Caco-2 (cell line): ENCODE data around the gene APBA3. TPM values are rescaled to one million over a fixed set of nuclear protein-coding genes. Genes with fewer than 3 reads are reported as not detected.

Source experiments
- BruUV-seq: library from RNA; stranded (reverse); fragments of 400-500 nt; replicated peaks from 2 replicates; lab custom pipeline; 2021; lab: Mats Ljungman, UMichigan
- CTCF ChIA-PET: fragments of 300-600 bp; sonication (Branson Sonifier 250); formaldehyde crosslinking; loops from one replicate; lab custom pipeline; 2022; ENCODE audit warnings: antibody characterized with exemption; lab: Charles Lee
- POLR2A ChIA-PET: fragments of 300-600 bp; sonication (Branson Sonifier 250); formaldehyde crosslinking; loops from one replicate; lab custom pipeline; 2022; ENCODE audit warnings: antibody characterized with exemption; lab: Charles Lee
- DNase-seq, 2 experiments: peaks; one replicate each; pipeline versions ENCODE4 v3.0.0 to v3.0.0-alpha.2; 2020 to 2022
- H3K27me3 ChIP-seq: replicated peaks from 2 replicates; pipeline ENCODE4 v1.6.0; 2011; ENCODE audit warnings: low read length; ENCODE audit not compliant: control insufficient read depth, insufficient read depth
- H3K36me3 ChIP-seq: 2 replicates; pipeline ENCODE4 v1.5.1; 2011; ENCODE audit warnings: low read length; ENCODE audit not compliant: control insufficient read depth, insufficient read depth
- H3K4me1 ChIP-seq: fragments of 250-450 bp; sonication (Bioruptor Pico); 2 replicates; pipeline ENCODE4 v1.5.1; 2020; ENCODE audit warnings: mild to moderate bottlenecking
- H3K4me3 ChIP-seq: 2 replicates; pipeline ENCODE4 v1.5.1; 2011; ENCODE audit warnings: low read depth, mild to moderate bottlenecking, control low read depth, low read length
- H3K9me3 ChIP-seq: fragments of 250-450 bp; sonication (Bioruptor Pico); 2 replicates; pipeline ENCODE4 v1.5.1; 2020; ENCODE audit warnings: mild to moderate bottlenecking, moderate library complexity
- H3K27ac Mint-ChIP-seq: one replicate; pipeline ENCODE4 v1.8.0; 2022; ENCODE audit warnings: mixed read lengths; ENCODE audit not compliant: unreplicated experiment
- H3K27me3 Mint-ChIP-seq: one replicate; pipeline ENCODE4 v1.8.0; 2022; ENCODE audit warnings: mixed read lengths; ENCODE audit not compliant: insufficient read depth, unreplicated experiment
- H3K36me3 Mint-ChIP-seq: one replicate; pipeline ENCODE4 v1.8.0; 2022; ENCODE audit warnings: mild to moderate bottlenecking, mixed read lengths; ENCODE audit not compliant: insufficient read depth, unreplicated experiment
- H3K4me1 Mint-ChIP-seq: one replicate; pipeline ENCODE4 v1.8.0; 2022; ENCODE audit warnings: low read depth, mixed read lengths; ENCODE audit not compliant: unreplicated experiment
- H3K4me3 Mint-ChIP-seq: one replicate; pipeline ENCODE4 v1.8.0; 2022; ENCODE audit warnings: mild to moderate bottlenecking, moderate library complexity, mixed read lengths; ENCODE audit not compliant: unreplicated experiment
- H3K9me3 Mint-ChIP-seq: one replicate; pipeline ENCODE4 v1.8.0; 2022; ENCODE audit warnings: mixed read lengths; ENCODE audit not compliant: unreplicated experiment
- intact Hi-C: fragments of 100-400 bp; cut with micrococcal nuclease; formaldehyde crosslinking; loops from one replicate; pipeline ENCODE4 v1.10.0; 2022; ENCODE audit not compliant: unreplicated experiment
- total RNA-seq: library from RNA; stranded (reverse); gene quantifications from 2 replicates; pipeline ENCODE4 v1.2.3, GENCODE V29; 2022
- TF ChIP-seq, protein P1 (sequence below), 2 experiments: fragments of 200-600 bp in 1 of 2; IDR thresholded peaks; 1 replicate in 1 of 2; 2 replicates in 1 of 2; pipeline versions ENCODE4 v1.5.1 to v1.8.0; 2011 to 2022; ENCODE audit warnings: antibody characterized with exemption in 1 of 2, control low read depth in 1 of 2, inconsistent platforms in 1 of 2, low read depth in 1 of 2, low read length in 1 of 2, mild to moderate bottlenecking in 1 of 2, moderate library complexity in 1 of 2; ENCODE audit not compliant: insufficient read depth in 1 of 2, severe bottlenecking in 1 of 2, unreplicated experiment in 1 of 2

The APBA3 gene
- total RNA-seq, 1 experiment from 2014 or later: 22.1 TPM

DNA sequence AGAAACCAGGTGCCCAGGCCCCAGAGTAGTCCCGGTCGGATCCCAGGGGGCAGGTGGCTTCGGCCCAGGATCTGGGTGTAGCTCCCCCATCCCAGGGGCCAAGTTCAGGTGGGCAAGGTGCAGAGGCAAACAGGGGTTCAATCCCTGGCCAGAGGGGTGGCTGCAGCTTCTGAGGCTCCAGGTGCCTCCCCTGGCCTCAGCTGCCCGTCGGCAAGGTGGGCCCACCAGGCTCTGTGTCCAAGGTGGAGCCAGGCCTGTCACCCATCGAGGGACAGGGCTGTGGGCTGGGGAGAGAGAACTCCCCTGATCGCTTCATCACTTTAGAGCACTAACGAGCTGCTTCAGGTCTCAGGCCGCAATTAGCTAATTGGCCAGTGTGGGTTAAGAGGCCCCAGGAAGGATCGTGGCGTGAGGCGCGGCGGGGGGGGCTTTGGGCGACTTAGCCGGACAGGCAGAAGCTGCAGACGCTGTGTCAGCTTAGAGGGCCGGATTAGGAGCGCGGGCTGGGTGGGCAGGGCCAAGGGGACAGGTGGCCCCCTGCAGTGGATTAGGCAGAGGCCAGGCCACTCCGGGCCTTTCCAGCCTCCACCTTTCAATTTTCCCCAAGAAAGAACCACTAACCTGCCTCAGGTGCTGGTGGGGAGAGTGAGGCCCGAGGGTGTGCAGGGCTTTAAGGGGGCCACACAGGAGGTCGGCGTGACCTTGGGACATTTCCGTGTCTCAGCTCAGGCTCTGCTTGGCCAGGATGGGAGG lies 13.3 kb upstream of the APBA3 start:
- BruUV-seq: no TSS peak
- TF ChIP-seq, protein P1, sequence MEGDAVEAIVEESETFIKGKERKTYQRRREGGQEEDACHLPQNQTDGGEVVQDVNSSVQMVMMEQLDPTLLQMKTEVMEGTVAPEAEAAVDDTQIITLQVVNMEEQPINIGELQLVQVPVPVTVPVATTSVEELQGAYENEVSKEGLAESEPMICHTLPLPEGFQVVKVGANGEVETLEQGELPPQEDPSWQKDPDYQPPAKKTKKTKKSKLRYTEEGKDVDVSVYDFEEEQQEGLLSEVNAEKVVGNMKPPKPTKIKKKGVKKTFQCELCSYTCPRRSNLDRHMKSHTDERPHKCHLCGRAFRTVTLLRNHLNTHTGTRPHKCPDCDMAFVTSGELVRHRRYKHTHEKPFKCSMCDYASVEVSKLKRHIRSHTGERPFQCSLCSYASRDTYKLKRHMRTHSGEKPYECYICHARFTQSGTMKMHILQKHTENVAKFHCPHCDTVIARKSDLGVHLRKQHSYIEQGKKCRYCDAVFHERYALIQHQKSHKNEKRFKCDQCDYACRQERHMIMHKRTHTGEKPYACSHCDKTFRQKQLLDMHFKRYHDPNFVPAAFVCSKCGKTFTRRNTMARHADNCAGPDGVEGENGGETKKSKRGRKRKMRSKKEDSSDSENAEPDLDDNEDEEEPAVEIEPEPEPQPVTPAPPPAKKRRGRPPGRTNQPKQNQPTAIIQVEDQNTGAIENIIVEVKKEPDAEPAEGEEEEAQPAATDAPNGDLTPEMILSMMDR (IDR thresholded peaks at IDR 0.05; ENCODE audit: insufficient read depth in 1 of 2, low read depth in 1 of 2, low read length in 1 of 2, severe bottlenecking in 1 of 2, unreplicated experiment in 1 of 2): no peak
- no peak for DNase-seq
- H3K36me3 ChIP-seq: no peaks in the 10 kb centered on the region
- H3K4me3 ChIP-seq: no peak overlapping the region
- H3K4me1 Mint-ChIP-seq: no peaks in the 10 kb centered on the region
- POLR2A ChIA-PET: no interaction called here
- no peaks in the 10 kb centered on the region for H3K36me3 Mint-ChIP-seq
- intact Hi-C loops: no loop called here
- CTCF ChIA-PET: interaction anchor here (0.6 kb wide), 1 partner anchor 54 kb away, joined by 6 read pairs; no protein-coding TSS in a partner anchor
- no peak overlapping the region for H3K4me3 Mint-ChIP-seq
- no peak overlapping the region for H3K27ac Mint-ChIP-seq
- no peaks in the 10 kb centered on the region for H3K4me1 ChIP-seq
- no peaks in the 10 kb centered on the region for H3K9me3 Mint-ChIP-seq
- H3K27me3 ChIP-seq: no peaks in the 10 kb centered on the region
- H3K9me3 ChIP-seq: no peaks in the 10 kb centered on the region
- H3K27me3 Mint-ChIP-seq: no peaks in the 10 kb centered on the region

DNA sequence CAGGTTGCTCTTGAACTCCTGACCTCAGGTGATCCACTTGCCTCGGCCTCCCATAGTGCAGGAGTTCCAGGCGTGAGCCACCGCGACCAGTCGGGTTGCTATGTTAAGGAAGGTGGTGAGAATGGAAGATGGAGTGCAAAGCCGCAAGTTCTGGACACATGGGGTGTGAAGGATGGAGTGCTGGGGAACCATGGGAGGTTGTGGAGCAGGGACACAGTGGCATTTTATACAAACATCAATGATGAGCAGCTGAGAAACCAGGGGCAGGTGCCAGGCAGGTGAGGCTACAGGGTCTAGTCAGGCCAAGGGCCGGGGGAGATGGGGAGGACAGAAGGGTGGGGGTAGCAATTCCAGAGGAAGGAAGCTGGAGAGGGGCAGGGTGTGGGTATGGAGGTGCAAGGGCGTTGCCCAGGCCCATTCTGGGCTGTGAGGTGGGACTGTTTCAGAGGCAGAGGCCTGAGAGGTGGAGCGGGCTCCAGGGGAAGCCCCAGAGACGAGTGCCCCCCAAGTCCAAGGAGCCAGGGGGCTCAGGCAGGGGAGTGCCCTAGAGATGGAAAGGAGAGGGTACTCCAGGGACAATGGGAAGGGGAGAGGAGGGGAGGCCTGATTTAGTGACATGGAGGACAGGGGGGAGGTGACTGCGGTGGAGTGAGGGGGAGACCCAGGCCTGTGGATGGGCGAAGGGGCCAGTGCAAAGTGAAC lies 12.5 kb upstream of the APBA3 start:
- no peak overlapping the region for H3K27ac Mint-ChIP-seq
- no peak for DNase-seq
- TF ChIP-seq, protein P1 (IDR thresholded peaks at IDR 0.05; ENCODE audit: insufficient read depth in 1 of 2, low read depth in 1 of 2, low read length in 1 of 2, severe bottlenecking in 1 of 2, unreplicated experiment in 1 of 2): no peak
- intact Hi-C loops: no loop called here
- H3K9me3 ChIP-seq: no peaks in the 10 kb centered on the region
- H3K36me3 Mint-ChIP-seq: no peaks in the 10 kb centered on the region
- ChIA-PET POLR2A (no interaction called here), CTCF (interaction anchor here (0.6 kb wide), 1 partner anchor 55 kb away, joined by 6 read pairs; no protein-coding TSS in a partner anchor)
- H3K4me3 Mint-ChIP-seq: no peak overlapping the region
- no peaks in the 10 kb centered on the region for H3K9me3 Mint-ChIP-seq
- no peaks in the 10 kb centered on the region for H3K4me1 ChIP-seq
- H3K4me1 Mint-ChIP-seq: no peaks in the 10 kb centered on the region
- BruUV-seq: no TSS peak
- no peaks in the 10 kb centered on the region for H3K36me3 ChIP-seq
- H3K4me3 ChIP-seq: no peak overlapping the region
- H3K27me3 Mint-ChIP-seq: no peaks in the 10 kb centered on the region
- H3K27me3 ChIP-seq: no peaks in the 10 kb centered on the region

DNA sequence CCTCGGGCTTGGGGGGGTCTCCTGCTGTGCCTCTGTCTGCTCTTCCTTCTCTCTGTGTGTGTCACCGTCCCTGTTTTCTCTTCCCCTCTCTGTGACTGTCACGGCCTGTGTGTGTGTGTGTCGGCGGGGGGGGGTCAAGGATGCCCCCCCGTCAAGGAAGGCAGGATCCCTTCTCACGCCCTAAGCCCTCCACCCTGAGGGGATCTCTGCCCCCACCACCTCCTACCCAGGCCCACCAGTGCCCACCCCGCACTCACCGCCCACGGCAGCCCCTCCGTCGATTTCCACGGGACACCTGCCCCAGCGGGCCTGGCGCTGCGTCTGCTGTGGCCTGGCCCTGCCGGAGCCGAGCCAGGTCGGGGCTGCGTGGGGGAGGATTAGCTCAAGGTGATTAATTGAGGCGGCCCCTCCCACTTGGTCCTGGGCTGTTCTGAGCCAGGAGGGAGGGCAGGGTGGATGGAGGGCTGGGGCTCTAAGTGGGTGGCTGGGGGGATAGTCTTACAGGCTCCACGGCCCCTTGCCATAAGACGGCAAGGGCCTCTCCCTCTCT lies 10.5 kb upstream of the APBA3 start, which contains the start of gene RAX2:
Gene RAX2, minus strand, starts transcription at position 323 of the 550 bp plus-strand sequence. CDS start 486 bp downstream, outside the sequence.
- H3K36me3 Mint-ChIP-seq: no peaks in the 10 kb centered on the region
- H3K4me1 Mint-ChIP-seq: no peaks in the 10 kb centered on the region
- POLR2A ChIA-PET: no interaction called here
- no peak within 1 kb of the TSS for H3K4me3 Mint-ChIP-seq
- CTCF ChIA-PET: no interaction called here
- H3K36me3 ChIP-seq: no peaks in the 10 kb centered on the region
- H3K4me3 ChIP-seq: no peak within 1 kb of the TSS
- intact Hi-C loops: no loop called here
- H3K9me3 ChIP-seq: no peaks in the 10 kb centered on the region
- TF ChIP-seq, protein P1 (IDR thresholded peaks at IDR 0.05; ENCODE audit: insufficient read depth in 1 of 2, low read depth in 1 of 2, low read length in 1 of 2, severe bottlenecking in 1 of 2, unreplicated experiment in 1 of 2): no peak
- H3K27me3 ChIP-seq: no peaks in the 10 kb centered on the region
- DNase-seq: no peak
- no peaks in the 10 kb centered on the region for H3K9me3 Mint-ChIP-seq
- H3K27ac Mint-ChIP-seq: no peak within 1 kb of the TSS
- H3K4me1 ChIP-seq: no peaks in the 10 kb centered on the region
- no peaks in the 10 kb centered on the region for H3K27me3 Mint-ChIP-seq
- no TSS peak for BruUV-seq
